Measurements from ENCODE around the gene ARHGAP28.

The ARHGAP28 gene

GRCh38 chr18:6873040-6873751 lies 143.7 kb downstream of the ARHGAP28 start:
- DNase-seq (ENCODE audit: low spot score), result no peak

GRCh38 chr18:6874315-6874714 lies 144.8 kb downstream of the ARHGAP28 start:
- no peak for DNase-seq (ENCODE audit: low spot score)

GRCh38 chr18:6875749-6876148 lies 146.2 kb downstream of the ARHGAP28 start:
- DNase-seq (ENCODE audit: low spot score), result no peak

- DNase-seq (ENCODE audit: low spot score), result no peak
Observed at GRCh38 chr18:6876641-6877041, 147.1 kb downstream of the ARHGAP28 start.

GRCh38 chr18:6877288-6877687 lies 147.8 kb downstream of the ARHGAP28 start:
- DNase-seq (ENCODE audit: low spot score), result no peak

GRCh38 chr18:6878556-6879297 lies 149.2 kb downstream of the ARHGAP28 start:
- DNase-seq (ENCODE audit: low spot score), result no peak

GRCh38 chr18:6879508-6880195 lies 150.1 kb downstream of the ARHGAP28 start:
- DNase-seq (ENCODE audit: low spot score), result no peak

- no peak for DNase-seq (ENCODE audit: low spot score)
Observed at GRCh38 chr18:6881034-6881820, 151.7 kb downstream of the ARHGAP28 start.

- no peak for DNase-seq (ENCODE audit: low spot score)
Observed at GRCh38 chr18:6882401-6882800, 152.9 kb downstream of the ARHGAP28 start.

- DNase-seq (ENCODE audit: low spot score), result no peak
Observed at GRCh38 chr18:6885006-6885481, 155.5 kb downstream of the ARHGAP28 start.

GRCh38 chr18:6885992-6886796 lies 156.7 kb downstream of the ARHGAP28 start:
- peak; percentile 29 for DNase-seq (ENCODE audit: low spot score)

GRCh38 chr18:6886797-6887330 lies 157.3 kb downstream of the ARHGAP28 start:
- DNase-seq (ENCODE audit: low spot score), result no peak

GRCh38 chr18:6891788-6892187 lies 162.3 kb downstream of the ARHGAP28 start:
- DNase-seq (ENCODE audit: low spot score), result no peak

GRCh38 chr18:6901286-6901926 lies 171.9 kb downstream of the ARHGAP28 start:
- no peak for DNase-seq (ENCODE audit: low spot score)

GRCh38 chr18:6917072-6917471 lies 187.6 kb downstream of the ARHGAP28 start:
- no peak for DNase-seq (ENCODE audit: low spot score)

GRCh38 chr18:6920099-6920955 lies 190.8 kb downstream of the ARHGAP28 start:
- DNase-seq (ENCODE audit: low spot score), result peak; percentile 55

GRCh38 chr18:6921571-6921970 lies 192.1 kb downstream of the ARHGAP28 start:
- DNase-seq (ENCODE audit: low spot score), result no peak

GRCh38 chr18:6923220-6923619 lies 193.7 kb downstream of the ARHGAP28 start:
- no peak for DNase-seq (ENCODE audit: low spot score)

GRCh38 chr18:6927153-6927552 lies 197.6 kb downstream of the ARHGAP28 start:
- DNase-seq (ENCODE audit: low spot score), result no peak

All from COLO829 (cell line).